Prostate gland (tissue), 2 donors: ENCODE results near the gene CRMP1.

Experiments
- POLR2A ChIP-seq: fragments of 450-650 bp; IDR thresholded peaks from one replicate; pipeline ENCODE4 v1.6.1; 2016; ENCODE audit warnings: antibody characterized with exemption, mild to moderate bottlenecking
- TF ChIP-seq, protein P1 (sequence below), 4 experiments: fragments of 200-600 bp in 2 of 4; fragments of 450-650 bp in 2 of 4; sonication (generic) in 2 of 4; IDR thresholded peaks; 1 replicate in 3 of 4; 2 replicates in 1 of 4; pipeline ENCODE4 v1.5.1; 2016 to 2019; ENCODE audit warnings: antibody characterized with exemption in 4 of 4, mild to moderate bottlenecking in 2 of 4, moderate library complexity in 2 of 4

DNA sequence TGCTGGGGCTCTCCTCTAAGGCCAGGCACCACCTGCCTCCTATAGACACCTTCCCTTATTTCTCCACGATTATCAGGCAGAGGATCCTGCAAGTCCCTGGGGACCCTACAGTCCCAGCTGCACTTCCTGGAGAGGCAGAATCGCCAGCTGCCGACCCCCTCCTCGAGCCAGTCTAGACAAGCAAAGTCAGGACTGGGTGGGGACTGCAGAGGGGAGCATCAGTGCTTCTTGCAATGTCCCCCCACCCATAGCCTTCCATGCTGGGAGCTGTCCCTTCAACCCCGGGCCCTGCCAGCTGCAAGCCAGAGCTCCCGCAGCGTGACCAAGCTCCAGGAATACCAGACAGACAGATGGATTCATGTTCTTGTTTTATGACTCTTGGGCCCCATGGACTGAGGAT is 1.4 kb upstream of the CRMP1 start:
- TF ChIP-seq, protein P1, sequence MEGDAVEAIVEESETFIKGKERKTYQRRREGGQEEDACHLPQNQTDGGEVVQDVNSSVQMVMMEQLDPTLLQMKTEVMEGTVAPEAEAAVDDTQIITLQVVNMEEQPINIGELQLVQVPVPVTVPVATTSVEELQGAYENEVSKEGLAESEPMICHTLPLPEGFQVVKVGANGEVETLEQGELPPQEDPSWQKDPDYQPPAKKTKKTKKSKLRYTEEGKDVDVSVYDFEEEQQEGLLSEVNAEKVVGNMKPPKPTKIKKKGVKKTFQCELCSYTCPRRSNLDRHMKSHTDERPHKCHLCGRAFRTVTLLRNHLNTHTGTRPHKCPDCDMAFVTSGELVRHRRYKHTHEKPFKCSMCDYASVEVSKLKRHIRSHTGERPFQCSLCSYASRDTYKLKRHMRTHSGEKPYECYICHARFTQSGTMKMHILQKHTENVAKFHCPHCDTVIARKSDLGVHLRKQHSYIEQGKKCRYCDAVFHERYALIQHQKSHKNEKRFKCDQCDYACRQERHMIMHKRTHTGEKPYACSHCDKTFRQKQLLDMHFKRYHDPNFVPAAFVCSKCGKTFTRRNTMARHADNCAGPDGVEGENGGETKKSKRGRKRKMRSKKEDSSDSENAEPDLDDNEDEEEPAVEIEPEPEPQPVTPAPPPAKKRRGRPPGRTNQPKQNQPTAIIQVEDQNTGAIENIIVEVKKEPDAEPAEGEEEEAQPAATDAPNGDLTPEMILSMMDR (IDR thresholded peaks at IDR 0.05): no peak
- TF ChIP-seq POLR2A: no peak
